DOHH2 (cell line): ENCODE results near the gene TMEM258.

ENCODE experiments used
- H3F3A ChIP-seq: fragments of 200-600 bp; sonication (generic), shearing (Covaris generic); 2 replicates; pipeline ENCODE4 v1.6.0; 2016; ENCODE audit warnings: antibody characterized with exemption, mild to moderate bottlenecking; ENCODE audit not compliant: control insufficient read depth, insufficient read depth
- H3K27ac ChIP-seq: fragments of 200-600 bp; sonication (generic); 2 replicates; pipeline ENCODE4 v1.5.1; 2014; ENCODE audit warnings: low read depth, mild to moderate bottlenecking, low read length, moderate library complexity
- H3K27me3 ChIP-seq: fragments of 200-600 bp; sonication (generic); 2 replicates; pipeline ENCODE4 v1.6.1; 2014; ENCODE audit warnings: mild to moderate bottlenecking, low read length, mixed read lengths; ENCODE audit not compliant: control insufficient read depth
- H3K36me3 ChIP-seq: fragments of 200-600 bp; sonication (generic); 2 replicates; pipeline ENCODE4 v1.6.1; 2014; ENCODE audit warnings: mild to moderate bottlenecking, low read length, moderate library complexity, mixed read lengths; ENCODE audit not compliant: control insufficient read depth
- H3K4me1 ChIP-seq: fragments of 200-600 bp; sonication (generic); 2 replicates; pipeline ENCODE4 v1.6.1; 2014; ENCODE audit warnings: mild to moderate bottlenecking, low read length, mixed read lengths; ENCODE audit not compliant: control insufficient read depth
- H3K4me2 ChIP-seq: fragments of 200-600 bp; sonication (generic); 2 replicates; pipeline ENCODE4 v1.6.0; 2014; ENCODE audit warnings: mild to moderate bottlenecking, low read length, moderate library complexity
- H3K4me3 ChIP-seq: fragments of 200-600 bp; sonication (generic); 2 replicates; pipeline ENCODE4 v1.5.1; 2014; ENCODE audit warnings: mild to moderate bottlenecking, low read length, mixed read lengths
- H3K79me2 ChIP-seq: fragments of 200-600 bp; sonication (generic); 2 replicates; pipeline ENCODE4 v1.6.1; 2014; ENCODE audit warnings: mild to moderate bottlenecking, low read length, mixed read lengths; ENCODE audit not compliant: control insufficient read depth
- H3K9me2 ChIP-seq: fragments of 200-600 bp; sonication (generic); replicated peaks from 2 replicates; pipeline ENCODE4 v1.6.1; 2014; ENCODE audit warnings: mild to moderate bottlenecking, low read length, mixed read lengths; ENCODE audit not compliant: control insufficient read depth
- H3K9me3 ChIP-seq: fragments of 200-600 bp; sonication (generic); 2 replicates; pipeline ENCODE4 v1.6.1; 2014; ENCODE audit warnings: antibody characterized with exemption, low read length, mixed read lengths; ENCODE audit not compliant: control insufficient read depth, insufficient read depth
- H4K20me1 ChIP-seq: fragments of 200-600 bp; sonication (generic); 2 replicates; pipeline ENCODE4 v1.6.0; 2014; ENCODE audit warnings: low read depth, mild to moderate bottlenecking, antibody characterized with exemption, low read length, moderate library complexity; ENCODE audit not compliant: control insufficient read depth, insufficient read depth
- EZH2phosphoT487 ChIP-seq: fragments of 200-600 bp; sonication (generic); IDR thresholded peaks from 2 replicates; pipeline ENCODE4 v1.6.1; 2017; ENCODE audit warnings: borderline replicate concordance, mild to moderate bottlenecking, antibody characterized with exemption, low read length, moderate library complexity, mixed read lengths
- TF ChIP-seq, protein P1 (sequence below): fragments of 200-600 bp; sonication (generic); IDR thresholded peaks from one replicate; pipeline ENCODE4 v1.5.1; 2014; ENCODE audit warnings: antibody characterized with exemption, mild to moderate bottlenecking, low read depth, low read length; ENCODE audit not compliant: poor library complexity, severe bottlenecking

TMEM258 gene

DNA sequence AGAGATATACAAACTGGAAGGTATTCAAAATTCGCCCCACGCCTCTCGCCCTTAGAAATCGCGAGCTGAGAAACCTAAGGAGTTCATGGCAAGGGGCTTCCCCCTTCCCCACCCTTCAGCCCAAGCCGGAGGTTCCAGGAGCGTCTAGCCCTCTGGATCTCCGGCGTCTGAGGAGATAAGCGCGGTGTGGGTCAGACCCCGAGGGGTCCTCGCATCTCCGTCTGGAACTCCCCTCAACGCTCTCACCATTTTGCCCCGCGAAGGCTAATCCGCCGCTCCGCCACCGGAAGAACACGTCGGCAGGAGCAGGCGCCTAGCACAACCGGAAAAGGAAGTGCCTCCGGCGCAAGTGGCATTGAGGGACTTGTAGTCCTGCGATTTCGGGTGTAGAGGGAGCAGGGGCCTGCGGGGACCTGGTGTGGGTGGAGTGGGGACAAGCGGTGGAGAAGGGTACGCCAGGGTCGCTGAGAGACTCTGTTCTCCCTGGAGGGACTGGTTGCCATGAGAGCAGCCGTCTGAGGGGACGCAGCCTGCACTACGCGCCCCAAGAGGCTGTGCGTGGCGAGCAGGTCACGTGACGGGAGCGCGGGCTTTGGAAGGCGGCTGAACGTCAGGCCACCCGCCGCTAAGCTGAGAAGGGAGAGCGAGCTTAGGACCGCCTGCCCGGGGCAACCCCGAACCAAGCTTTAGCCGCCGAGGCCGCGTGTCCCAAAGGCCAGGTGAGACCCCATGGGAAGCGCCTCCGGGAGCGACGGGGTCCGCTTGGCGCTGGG is at the start of gene TMEM258, which contains the start of gene FEN1:
TMEM258 (minus strand) TSS at position 290 of the 773 bp plus-strand sequence; CDS start at position 249, 41 bp downstream.
FEN1 (plus strand) TSS at position 602 of the 773 bp plus-strand sequence. CDS start 2,451 bp downstream, outside the sequence.
- Histone ChIP-seq H3K9me2 (no peaks in the 10 kb centered on the region), H4K20me1 (peaks cover 19% of the 10 kb centered on the region), H3K9me3 (no peaks in the 10 kb centered on the region), H3K4me2 (peak within 1 kb of the TSS; percentile 74), H3K4me3 (peak within 1 kb of the TSS; percentile 92), H3K4me1 (peaks cover 33% of the 10 kb centered on the region), H3K27ac (peak within 1 kb of the TSS; percentile 71), H3K27me3 (no peaks in the 10 kb centered on the region), H3F3A (peaks cover 7% of the 10 kb centered on the region), H3K36me3 (peaks cover 76% of the 10 kb centered on the region), H3K79me2 (peaks cover 82% of the 10 kb centered on the region)
- no peak for TF ChIP-seq EZH2phosphoT487
- TF ChIP-seq, protein P1, sequence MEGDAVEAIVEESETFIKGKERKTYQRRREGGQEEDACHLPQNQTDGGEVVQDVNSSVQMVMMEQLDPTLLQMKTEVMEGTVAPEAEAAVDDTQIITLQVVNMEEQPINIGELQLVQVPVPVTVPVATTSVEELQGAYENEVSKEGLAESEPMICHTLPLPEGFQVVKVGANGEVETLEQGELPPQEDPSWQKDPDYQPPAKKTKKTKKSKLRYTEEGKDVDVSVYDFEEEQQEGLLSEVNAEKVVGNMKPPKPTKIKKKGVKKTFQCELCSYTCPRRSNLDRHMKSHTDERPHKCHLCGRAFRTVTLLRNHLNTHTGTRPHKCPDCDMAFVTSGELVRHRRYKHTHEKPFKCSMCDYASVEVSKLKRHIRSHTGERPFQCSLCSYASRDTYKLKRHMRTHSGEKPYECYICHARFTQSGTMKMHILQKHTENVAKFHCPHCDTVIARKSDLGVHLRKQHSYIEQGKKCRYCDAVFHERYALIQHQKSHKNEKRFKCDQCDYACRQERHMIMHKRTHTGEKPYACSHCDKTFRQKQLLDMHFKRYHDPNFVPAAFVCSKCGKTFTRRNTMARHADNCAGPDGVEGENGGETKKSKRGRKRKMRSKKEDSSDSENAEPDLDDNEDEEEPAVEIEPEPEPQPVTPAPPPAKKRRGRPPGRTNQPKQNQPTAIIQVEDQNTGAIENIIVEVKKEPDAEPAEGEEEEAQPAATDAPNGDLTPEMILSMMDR, result no peak

DNA sequence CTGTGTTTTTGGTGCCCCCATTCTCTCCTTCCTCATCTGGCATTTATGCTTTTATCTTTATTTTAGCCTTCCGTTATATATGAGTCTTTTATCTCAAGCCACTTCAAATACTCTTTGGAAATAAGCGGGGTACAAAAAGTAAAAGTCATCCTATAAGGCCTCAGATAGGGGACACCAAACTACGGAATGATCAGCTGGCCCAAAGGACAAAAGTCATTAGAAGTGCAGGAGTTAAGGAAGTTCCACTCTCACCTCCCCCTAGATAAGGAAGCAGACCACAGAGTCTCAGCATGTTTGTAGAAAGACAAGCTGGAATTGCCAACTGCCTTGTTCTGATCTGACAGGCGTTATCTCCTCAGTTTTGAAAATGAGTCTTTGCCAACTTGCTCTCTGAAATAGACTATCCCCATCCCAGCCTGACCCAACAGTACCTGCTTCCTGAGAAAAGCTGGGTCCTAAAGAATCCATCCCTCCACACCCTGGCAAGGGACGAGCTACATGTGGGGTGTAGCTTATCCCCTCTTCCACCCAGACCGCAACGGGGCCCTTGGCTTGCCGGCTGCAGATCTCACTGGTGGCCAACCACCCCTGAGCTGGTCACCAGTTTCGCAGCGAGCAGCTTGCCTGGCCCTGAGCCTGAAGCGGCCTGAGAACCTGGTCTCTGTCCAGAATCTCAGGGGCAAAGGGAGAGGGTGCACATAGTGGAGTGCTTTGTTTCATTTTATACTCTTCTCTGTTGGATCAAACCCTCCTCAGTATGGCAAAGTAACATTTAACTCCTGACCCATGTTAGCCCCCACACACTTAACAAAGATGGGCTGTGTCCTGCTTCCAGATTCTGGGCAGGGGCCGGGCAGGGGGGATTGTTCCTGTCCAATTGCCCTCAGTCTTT is 49.5 kb upstream of the TMEM258 start:
- Histone ChIP-seq H3K4me2 (no peak overlapping the region), H3K4me1 (no peaks in the 10 kb centered on the region), H3K4me3 (no peak overlapping the region), H3F3A (0 out of 2 replicates have a peak, but pooled peaks cover 4% of the 10 kb centered on the region), H3K36me3 (peaks cover 95% of the 10 kb centered on the region), H3K27ac (no peak overlapping the region), H4K20me1 (0 out of 2 replicates have a peak, but pooled peaks cover 4% of the 10 kb centered on the region), H3K79me2 (peaks cover 57% of the 10 kb centered on the region), H3K9me3 (no peaks in the 10 kb centered on the region), H3K9me2 (no peaks in the 10 kb centered on the region), H3K27me3 (no peaks in the 10 kb centered on the region)
- TF ChIP-seq, protein P1, result no peak
- TF ChIP-seq EZH2phosphoT487, result no peak

DNA sequence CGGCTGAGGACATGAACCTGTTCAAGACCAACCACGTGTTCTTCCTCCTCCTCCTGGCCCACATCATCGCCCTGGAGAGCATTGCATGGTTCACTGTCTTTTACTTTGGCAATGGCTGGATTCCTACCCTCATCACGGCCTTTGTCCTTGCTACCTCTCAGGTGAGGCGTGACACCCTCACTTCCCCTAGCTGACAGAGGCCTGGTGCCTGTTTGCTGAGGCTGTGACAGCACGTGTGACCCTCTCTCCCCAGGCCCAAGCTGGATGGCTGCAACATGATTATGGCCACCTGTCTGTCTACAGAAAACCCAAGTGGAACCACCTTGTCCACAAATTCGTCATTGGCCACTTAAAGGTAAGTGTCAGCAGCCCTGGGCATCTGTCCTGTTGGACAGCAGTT is 48.0 kb upstream of the TMEM258 start:
- Histone ChIP-seq H3K4me3 (no peak overlapping the region), H3K4me2 (no peak overlapping the region), H3K9me3 (no peaks in the 10 kb centered on the region), H3F3A (0 out of 2 replicates have a peak, but pooled peaks cover 4% of the 10 kb centered on the region), H3K9me2 (no peaks in the 10 kb centered on the region), H3K79me2 (peaks cover 70% of the 10 kb centered on the region), H3K27me3 (no peaks in the 10 kb centered on the region), H3K36me3 (peaks cover 96% of the 10 kb centered on the region), H3K27ac (no peak overlapping the region), H4K20me1 (0 out of 2 replicates have a peak, but pooled peaks cover 4% of the 10 kb centered on the region), H3K4me1 (peaks cover 7% of the 10 kb centered on the region)
- no peak for TF ChIP-seq EZH2phosphoT487
- TF ChIP-seq, protein P1, result no peak
